ENCODE measurements around the gene FOXM1.
A peak's percentile ranks its signal among the peaks of the same experiment; 100 is the strongest.

Gene FOXM1

DNA sequence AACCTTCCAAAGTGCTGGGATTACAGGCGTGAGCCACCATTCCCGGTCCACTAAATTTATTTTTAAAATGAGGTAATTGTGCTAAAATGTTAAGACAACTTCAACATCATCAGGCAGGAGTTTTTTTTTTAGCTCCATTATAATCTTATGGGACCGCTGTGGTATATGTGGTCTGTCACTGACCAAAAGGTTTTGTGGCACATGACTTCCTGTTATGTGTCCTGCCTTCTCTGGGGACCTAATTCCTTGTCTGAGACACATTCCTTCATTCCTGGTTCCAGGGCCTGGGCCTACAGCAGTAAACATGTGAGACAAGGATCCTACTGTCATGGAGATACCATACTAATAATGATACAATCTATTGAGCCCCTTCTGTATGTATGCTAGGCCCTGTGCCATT is 25.0 kb downstream of the FOXM1 start:
- intact Hi-C loops (cut with DNase I; ENCODE audit: low total_unique reads), result loop anchor here (10.0 kb wide), 1 partner anchor 183 kb away; no protein-coding TSS in a partner anchor
- Histone ChIP-seq H3K27ac (no peak overlapping the region), H3K4me3 (no peak overlapping the region), H3K4me1 (peaks cover 0 to 30% (median 2%) of the 10 kb centered on the region in 4 donors), H3K27me3 (no peaks in the 10 kb centered on the region), H3K36me3 (peaks cover 0 to 16% (median 0%) of the 10 kb centered on the region in 3 donors), H3K9me3 (no peaks in the 10 kb centered on the region)
- TF ChIP-seq, protein P1, sequence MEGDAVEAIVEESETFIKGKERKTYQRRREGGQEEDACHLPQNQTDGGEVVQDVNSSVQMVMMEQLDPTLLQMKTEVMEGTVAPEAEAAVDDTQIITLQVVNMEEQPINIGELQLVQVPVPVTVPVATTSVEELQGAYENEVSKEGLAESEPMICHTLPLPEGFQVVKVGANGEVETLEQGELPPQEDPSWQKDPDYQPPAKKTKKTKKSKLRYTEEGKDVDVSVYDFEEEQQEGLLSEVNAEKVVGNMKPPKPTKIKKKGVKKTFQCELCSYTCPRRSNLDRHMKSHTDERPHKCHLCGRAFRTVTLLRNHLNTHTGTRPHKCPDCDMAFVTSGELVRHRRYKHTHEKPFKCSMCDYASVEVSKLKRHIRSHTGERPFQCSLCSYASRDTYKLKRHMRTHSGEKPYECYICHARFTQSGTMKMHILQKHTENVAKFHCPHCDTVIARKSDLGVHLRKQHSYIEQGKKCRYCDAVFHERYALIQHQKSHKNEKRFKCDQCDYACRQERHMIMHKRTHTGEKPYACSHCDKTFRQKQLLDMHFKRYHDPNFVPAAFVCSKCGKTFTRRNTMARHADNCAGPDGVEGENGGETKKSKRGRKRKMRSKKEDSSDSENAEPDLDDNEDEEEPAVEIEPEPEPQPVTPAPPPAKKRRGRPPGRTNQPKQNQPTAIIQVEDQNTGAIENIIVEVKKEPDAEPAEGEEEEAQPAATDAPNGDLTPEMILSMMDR (IDR thresholded peaks at IDR 0.05), result no peak
- DNase-seq, result no peak

DNA sequence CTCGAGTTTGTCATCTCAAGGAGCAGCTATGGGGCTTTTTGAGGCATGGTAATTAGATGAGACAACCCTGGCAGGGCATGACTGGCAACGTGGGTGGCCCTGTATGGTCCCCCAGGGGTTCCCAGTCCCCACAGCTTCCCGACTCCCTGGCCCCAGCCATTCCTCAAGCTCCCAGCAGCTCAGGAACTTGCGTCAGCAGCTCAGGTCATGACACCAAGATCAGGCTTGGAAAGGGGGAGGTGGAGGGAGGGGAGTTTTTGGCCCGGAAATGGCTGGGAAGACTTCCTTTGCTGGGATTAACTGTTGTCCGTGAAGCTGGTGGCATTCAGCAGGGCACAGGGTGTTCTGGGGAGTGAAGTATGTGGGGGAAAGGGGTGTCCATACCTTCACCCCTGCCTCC is 31.7 kb downstream of the FOXM1 start:
- H3K27me3 ChIP-seq, result no peaks in the 10 kb centered on the region
- intact Hi-C loops (cut with DNase I; ENCODE audit: low total_unique reads), result loop anchor here (5.0 kb wide), 1 partner anchor 47 kb away; the partner anchor contains the start of gene TULP3
- TF ChIP-seq, protein P1 (IDR thresholded peaks at IDR 0.05), result no peak
- no peak overlapping the region for H3K4me3 ChIP-seq
- peaks cover 0 to 5% (median 0%) of the 10 kb centered on the region in 3 donors for H3K36me3 ChIP-seq
- peak overlapping the region; percentile 69 to 78 for H3K27ac ChIP-seq
- DNase-seq, result peak in 1 of 2 donors; percentile 89
- peaks cover 0 to 67% (median 26%) of the 10 kb centered on the region in 4 donors for H3K4me1 ChIP-seq
- H3K9me3 ChIP-seq, result no peaks in the 10 kb centered on the region

DNA sequence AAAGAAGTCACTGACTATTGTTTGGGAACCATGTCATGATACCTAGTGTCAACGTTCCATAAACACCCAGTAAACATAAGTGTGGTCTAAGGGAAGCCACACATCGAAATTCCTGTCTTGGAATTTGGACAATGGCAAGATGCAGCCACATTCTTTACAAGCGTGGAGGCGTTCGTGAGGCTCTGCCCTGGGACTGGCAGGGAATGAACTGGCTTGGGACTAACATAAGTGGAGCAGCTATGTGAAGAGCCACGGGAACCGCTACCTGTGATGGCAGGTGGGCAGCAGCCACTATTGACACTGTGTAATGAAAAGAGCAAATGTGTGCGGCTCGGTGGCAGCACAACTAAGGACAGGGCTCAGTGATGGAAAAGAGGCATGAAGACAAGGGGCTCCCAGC is 32.2 kb downstream of the FOXM1 start:
- Histone ChIP-seq H3K4me3 (no peak overlapping the region), H3K27me3 (no peaks in the 10 kb centered on the region), H3K9me3 (no peaks in the 10 kb centered on the region), H3K4me1 (peaks cover 0 to 63% (median 26%) of the 10 kb centered on the region in 4 donors), H3K36me3 (peaks cover 0 to 5% (median 0%) of the 10 kb centered on the region in 3 donors), H3K27ac (peak overlapping the region; percentile 69 to 78)
- intact Hi-C loops (cut with DNase I; ENCODE audit: low total_unique reads), result loop anchor here (5.0 kb wide), 1 partner anchor 48 kb away; the partner anchor contains the start of gene TULP3
- DNase-seq, result no peak
- TF ChIP-seq, protein P1 (IDR thresholded peaks at IDR 0.05), result no peak

DNA sequence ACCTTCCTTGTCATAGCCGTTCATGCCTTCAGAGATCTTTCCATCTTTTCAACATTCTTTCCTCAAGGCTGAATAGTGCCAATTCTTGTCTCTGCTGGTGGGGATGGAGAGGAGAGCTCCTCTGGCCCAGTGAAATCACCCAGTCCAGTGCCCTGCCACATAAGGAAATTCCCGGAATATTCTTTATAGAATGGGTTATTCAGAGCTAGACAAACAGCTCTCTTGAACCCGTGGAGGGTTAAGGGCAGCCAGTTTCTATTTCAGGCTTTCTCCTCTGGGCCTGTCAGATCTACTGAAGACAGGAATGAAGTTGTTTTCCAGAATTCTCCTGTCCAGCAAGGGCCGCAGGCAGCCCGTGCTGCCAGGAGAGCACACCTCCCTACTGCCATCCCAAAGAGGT is 34.0 kb downstream of the FOXM1 start:
- Histone ChIP-seq H3K4me3 (no peak overlapping the region), H3K9me3 (no peaks in the 10 kb centered on the region), H3K4me1 (peaks cover 0 to 59% (median 26%) of the 10 kb centered on the region in 4 donors), H3K27me3 (no peaks in the 10 kb centered on the region), H3K27ac (peak overlapping the region; percentile 62 to 78), H3K36me3 (peaks cover 0 to 5% (median 0%) of the 10 kb centered on the region in 3 donors)
- intact Hi-C loops (cut with DNase I; ENCODE audit: low total_unique reads), result no loop called here
- TF ChIP-seq, protein P1 (IDR thresholded peaks at IDR 0.05), result no peak
- no peak for DNase-seq

DNA sequence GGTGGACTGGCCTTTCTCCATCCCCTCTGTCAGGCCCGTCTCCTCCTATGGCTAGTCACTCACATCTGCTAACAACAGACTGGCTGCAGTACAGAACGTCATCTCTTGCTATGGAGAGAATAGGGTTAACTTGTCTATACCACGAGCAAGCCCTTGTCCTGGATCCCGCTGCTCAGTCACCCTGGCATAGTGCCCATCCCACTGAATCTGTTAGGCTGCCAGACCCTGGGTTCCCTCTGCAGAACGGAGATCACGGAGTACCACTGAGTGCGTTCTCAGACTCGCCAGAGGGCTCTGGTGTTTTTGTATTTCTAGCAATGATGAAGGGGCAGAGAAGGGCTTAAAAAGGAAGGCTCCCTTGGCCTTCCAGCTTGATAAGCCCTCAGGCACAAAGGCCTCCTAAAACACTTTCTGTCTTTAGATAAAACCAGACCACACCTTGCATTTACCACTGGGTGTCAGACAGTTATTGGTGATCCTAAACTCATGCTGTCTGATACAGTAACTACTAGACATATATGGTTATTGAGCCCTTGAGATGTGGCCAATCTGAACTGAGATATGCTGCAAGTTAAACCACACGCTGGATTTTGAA is 35.8 kb downstream of the FOXM1 start:
- Histone ChIP-seq H3K4me1 (peaks cover 0 to 54% (median 24%) of the 10 kb centered on the region in 4 donors), H3K27ac (peak overlapping the region; percentile 41 to 78), H3K36me3 (peaks cover 0 to 5% (median 0%) of the 10 kb centered on the region in 3 donors), H3K27me3 (no peaks in the 10 kb centered on the region), H3K4me3 (no peak overlapping the region), H3K9me3 (no peaks in the 10 kb centered on the region)
- intact Hi-C loops (cut with DNase I; ENCODE audit: low total_unique reads), result no loop called here
- TF ChIP-seq, protein P1 (IDR thresholded peaks at IDR 0.05), result no peak
- DNase-seq, result peak in 1 of 2 donors; percentile 78

Measured in tibial artery (tissue), 4 donors.